IPS-NIHi7 (cell line): ENCODE measurements around the gene CACNA1C.

ENCODE experiments used
- DNase-seq: peaks from one replicate; pipeline ENCODE4 v3.0.0; 2012; ENCODE audit warnings: mixed read lengths; ENCODE audit errors: extremely low spot score

CACNA1C gene

DNA sequence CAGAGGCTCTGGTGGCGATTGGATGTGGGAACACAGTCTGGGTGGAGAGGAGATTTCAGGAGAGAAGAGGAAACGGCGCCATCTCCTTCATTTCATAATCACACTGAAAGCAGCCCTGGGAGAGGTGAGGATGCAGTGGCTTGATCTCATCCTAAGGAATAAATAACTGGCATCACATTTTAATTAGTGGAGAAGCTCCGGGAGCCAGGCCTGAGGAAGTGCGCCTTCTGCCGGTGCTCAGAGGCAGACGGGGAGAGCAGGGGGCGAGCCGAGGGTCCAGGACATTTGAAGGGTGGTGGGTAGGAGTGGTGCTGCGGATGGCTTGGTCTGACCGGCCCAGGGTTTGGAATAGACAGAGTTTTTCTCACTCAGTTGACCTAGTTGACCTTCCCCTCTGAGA is 265.0 kb downstream of the CACNA1C start:
- peak; percentile 49 for DNase-seq

DNA sequence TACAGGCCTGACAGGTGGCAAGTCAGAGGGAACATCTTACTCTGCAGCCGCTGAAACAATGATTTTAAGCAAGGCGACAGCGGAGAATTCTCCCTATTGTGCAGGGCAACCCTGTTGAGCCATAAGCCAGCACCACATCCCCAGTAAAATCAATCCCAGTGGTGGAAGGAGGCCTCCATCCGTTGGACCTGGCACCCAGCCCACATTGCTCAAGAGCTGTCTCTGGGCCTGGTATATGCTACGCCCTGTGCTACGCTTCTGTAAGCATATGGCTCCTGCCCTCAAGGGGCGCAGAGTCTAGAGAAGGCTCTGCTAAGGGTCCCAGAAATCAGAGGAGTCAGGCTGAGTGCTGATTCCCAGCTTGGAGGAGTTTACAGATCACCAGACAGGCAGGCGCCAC is 265.5 kb downstream of the CACNA1C start:
- no peak for DNase-seq

DNA sequence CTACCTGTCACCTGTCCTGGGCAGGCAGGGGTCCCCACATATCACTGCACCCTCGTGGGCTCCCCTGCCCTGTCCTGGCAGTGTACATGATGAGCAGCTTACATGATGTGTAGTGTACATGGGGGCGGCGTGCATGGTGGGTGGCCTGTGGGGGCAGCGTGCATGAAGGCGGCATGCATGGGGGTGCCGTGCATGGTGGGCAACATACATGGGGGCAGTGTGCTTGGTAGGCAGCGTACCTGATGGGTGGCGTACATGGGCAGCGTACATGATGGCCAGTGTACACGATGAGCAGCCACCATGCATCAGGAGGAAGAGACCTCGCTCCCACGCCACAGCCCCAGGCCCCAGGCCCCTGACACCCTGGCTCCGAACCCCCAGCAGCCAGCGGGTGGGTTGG is 266.3 kb downstream of the CACNA1C start:
- no peak for DNase-seq

DNA sequence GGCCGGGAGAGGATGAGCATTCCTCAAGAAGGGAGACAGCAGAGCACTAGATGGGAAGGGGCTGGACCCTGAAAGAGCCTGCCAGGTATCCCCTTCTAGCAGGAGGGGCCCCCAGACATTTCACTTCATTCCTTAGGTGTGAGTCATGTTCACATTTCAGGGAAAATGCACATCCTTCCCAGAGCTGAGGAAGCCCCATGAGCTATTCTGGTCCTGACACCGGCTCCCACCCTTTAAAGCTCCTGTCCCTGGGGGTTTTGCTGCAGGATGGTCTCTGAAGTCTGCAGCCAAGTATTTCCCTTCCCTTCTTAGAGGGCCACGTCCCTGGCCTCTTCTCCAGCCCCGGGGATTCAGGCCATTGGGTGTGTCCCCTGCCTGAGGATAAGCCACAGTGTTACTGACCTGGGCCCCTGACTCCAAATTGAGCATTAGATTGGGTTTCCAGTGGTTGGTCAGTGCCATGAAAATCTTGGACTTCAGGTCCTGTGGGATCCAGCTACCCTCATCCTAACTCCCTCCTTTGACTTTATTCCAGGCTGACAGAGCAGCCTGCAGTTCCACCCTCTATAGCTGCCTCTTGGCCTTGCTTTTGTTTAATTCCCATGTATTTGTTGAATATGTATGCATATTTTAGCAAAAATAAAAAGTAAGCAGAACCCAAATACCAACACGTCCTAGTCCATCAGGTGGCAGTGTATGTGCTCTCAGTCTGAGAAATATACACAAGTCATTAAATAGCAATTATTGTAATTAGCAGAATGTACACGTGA is 267.1 kb downstream of the CACNA1C start:
- DNase-seq: no peak

DNA sequence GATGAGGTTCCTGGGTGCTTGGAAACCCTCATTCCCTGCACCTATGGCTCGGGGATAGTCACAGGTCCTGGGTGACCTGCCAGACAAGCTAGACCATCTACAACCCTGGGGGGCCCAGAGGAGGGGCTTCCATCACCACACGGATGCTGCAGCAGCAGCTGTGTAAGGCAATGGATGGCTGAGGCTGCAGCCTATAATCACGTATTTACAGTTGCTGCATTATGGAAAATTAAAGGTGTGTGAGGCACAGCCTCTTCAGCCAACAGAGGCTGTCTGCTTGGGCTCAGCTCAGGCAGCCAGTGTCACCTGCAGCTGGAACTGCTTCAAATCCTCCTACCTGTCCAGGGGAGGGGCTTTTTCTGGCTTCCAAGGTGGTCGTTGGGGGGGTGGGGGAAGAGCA is 268.1 kb downstream of the CACNA1C start:
- no peak for DNase-seq

DNA sequence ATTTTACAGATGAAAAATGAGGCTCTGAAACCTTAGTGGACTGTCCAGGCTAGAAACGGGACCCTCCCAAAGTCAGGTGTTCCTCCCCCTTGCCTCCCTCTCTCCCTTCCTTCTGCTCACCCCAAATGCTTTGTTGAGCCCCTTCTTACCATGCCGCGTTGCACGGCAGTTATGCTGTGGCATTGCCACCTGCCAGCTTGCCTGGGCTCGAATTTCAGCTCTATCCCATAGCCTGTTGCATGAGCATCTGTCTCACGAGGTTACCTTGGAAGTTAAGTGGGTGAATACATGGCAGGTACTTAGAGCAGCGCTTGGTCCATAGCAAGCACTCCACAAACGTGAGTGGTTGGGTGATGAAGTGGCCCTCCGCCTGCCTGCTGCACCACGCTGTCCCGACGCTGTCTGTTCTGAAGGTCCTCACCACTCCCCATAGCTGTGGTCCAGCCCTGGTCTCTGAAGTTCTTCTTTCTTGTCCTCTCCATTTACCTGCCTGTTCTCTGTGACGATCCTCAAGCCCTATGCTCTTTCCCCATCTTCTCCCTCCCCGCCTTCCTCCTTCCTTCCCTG is 269.9 kb downstream of the CACNA1C start:
- no peak for DNase-seq

DNA sequence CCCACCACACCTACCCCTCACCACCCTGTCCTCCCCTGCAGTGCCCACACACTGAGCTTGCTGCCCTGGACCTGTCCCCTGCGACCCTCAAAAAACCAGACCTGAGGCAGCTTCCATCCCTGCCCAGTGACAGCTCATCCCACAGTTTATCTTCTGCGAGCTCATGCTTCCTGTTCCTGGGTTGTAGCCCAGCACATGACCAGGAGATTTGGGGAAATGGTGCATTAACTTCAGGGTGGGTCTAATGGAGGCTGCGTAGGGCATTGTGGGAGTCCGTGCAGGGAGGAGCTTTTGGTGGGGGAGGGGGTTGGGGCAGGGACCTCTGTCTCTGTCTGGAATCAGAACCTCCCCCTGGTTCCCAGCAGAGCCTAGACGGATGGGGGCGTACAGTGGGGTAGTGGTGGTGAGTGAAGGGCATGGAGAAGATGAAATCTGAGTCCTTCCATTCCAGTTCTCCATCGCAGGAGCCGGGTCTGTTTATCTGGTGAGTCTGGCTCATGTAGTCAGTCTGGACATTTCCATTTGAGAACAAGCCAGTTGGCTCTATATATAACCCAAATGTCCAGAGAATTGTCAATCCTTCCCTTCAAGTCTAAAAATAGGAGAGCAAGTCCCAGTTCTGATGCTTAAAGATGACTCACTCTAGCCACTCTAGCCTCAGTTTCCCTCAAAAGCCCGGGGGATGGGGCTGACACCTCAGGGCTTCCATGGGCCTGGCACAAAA is 270.9 kb downstream of the CACNA1C start:
- DNase-seq: no peak

DNA sequence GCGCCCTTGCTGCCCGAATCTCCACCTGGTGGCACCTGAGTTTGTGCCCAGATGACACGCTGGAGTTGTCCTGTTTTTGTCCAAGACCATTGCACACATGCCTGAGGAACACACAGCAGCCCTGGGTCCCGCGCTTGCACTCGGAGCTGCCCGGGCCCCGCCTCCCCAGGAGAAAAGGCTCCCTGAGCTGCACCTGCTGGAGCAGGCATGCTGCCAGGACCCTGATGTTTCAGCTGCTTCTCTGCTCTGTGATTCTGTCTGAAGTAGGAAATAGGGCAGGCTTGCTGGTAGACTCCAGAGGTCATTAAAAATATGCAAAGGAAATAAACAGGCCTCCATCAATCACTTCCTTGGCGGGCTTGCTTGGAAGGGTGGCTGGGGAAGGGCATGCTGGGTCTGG is 271.6 kb downstream of the CACNA1C start:
- no peak for DNase-seq

DNA sequence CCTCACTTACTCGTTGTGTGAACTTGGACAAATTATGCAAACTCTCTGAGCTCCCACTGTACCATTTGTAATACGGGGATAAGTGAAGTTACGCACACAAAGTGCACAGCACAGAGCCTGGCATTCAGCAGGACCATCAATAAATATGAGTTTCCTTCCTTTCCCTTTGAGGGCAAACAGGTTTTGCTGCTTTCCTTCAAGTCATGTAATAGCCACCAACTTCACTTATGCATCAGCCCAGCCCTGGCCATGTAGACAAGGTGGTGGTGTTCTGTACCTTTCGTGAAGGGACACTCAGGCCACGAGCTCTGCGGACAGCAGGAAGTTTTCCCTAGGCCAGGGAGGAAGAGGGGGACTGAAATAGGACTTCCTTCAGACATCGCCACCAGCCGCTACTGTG is 272.7 kb downstream of the CACNA1C start:
- no peak for DNase-seq

DNA sequence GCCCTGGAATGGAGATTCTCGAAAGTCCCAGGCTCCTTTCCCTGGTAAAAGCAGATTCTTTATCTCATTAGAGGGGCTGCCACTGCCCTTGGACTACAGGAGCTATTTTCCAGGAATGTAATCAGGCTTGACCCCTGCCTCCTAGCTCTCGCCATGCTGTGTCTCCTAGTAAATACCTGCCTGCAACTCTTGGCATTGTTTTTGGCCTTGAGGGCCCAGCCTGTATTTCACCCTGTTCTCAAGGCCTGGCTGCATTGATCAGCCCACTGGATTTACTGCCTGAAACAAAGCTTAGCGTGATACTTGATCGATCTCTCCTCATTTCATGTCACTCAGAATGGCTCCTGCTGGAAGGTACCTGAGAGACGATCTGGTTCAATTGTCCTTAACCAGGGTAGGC is 273.7 kb downstream of the CACNA1C start:
- DNase-seq: no peak

DNA sequence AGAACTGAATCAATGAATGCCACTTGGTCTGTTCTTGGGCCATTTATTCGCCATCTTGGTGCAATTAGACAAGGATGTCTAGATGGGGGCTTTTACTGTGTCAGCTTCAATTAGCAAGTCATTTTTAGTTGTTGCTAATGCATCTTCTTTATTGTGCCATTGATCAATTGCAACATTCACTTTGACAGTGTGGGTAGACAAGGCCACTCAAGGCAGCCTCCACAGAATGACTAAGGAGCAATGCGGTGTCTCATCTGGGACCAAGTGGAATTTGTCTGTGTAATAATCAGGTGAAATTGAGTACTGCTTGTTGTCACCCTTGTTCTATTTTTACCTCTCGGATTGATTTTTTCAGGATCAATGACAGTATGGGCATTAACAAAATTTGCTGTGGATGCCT is 275.9 kb downstream of the CACNA1C start:
- no peak for DNase-seq

DNA sequence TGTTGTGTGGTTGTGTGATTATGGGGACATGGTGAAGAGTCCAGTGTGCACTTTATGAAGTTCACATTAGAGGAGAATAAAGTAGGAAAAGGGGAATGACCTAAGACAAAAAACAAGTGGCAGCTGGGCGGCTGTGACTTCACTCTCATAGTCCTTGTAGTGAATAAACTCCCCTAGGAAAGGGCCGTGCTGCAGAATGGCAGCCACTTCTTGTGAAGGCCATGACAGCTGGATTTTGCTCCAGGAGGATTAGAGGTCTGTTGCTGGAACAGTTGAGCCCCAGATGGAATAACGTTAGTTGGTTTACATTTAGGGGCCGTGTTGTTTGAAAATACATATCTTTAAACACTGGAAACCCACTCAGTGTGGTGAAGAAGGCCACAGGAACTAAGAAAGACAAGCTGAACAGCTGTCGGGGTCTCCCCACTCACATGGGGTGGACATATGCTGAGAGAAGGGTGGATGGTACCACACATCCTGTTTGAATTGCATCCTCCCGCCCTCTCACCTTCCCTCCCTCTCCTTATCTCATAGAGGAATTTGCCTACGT is 276.9 kb downstream of the CACNA1C start:
- no peak for DNase-seq

DNA sequence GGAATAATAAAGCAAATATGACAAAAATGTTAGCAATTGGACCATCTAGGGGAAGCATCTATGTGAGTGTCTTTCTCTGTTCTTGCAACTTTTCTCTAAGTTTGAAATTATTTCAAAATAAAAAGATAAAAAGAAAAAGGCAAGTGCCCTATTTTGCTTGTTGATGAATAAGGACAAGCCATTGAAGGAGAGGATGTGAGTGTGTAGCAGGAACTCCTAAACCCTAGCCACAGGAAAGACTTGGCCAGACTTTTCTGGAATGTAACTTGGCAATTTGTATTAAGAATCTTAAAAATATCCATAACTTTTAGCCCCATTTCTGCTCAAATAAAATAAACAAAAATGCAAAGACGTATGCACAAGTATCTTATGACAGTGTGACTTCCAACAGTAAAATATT is 279.4 kb downstream of the CACNA1C start:
- no peak for DNase-seq

DNA sequence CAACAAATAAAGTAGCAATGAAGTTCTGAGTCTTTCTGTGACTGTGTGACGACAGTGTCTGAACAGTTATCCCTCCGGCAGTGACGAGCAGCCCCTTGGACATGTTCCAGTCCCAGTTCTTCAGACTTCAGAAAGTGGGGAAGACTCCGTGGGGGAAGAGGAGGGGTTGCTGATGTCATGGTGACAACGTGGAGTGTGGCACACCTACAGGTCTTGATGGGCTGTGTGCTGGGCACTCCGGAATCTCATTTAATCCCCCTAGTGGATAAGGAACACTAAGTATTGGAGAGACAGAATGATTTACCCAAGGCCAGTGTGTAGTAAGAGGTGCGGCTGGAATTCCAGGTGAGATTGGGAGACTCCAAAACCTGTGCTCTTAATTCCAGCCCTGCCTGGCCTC is 280.2 kb downstream of the CACNA1C start:
- no peak for DNase-seq

DNA sequence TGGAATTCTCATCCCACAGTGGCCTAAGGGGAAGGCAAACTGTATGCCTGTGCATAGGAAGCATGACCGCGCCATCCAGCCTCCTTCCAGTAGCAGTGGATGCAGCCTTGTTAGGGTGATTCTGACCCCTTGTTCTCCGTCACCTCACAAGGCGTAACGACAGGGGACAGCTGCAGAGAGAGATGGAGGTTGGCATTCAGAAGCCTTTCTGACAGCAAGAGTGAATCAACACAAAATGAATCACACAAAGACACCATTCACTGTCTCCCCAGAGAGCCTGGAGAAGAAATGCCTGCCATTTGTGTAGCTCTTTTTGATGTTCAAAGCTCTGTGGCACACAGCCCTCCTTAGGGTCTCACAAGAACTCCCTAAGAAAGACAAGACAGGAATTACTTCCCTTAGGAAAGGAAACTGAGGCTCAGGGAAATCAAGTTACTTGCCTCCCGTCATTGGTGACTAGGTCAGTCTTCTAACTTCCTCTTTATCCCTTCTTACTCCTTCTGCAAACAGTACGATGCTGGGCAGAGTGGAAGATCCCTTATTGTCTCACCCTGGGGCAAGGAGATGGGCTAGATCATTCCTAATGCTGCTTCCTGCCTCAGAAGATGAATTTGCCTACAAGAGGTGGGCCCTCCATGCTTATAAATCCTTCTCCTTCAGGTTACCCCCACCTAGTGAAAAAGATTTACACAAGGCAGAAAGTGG is 280.9 kb downstream of the CACNA1C start:
- no peak for DNase-seq

DNA sequence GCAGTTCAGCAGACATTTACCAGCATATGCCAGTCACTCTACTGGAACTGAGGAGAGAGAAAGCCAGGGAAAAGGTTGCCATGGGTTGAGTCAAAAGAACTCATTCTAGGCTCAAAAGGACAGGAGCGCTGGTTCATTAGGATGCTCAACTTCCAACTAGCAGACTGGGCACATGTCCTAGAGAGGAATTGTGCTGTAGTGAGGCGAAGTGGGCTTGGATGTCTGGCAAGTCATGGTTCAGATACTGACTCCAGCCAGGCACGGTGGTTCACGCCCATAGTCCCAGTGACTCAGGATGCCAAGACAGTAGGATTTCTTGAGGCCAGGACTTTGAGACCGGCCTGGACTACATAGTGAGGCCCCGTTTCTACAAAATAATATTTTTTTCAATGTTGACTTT is 281.5 kb downstream of the CACNA1C start:
- no peak for DNase-seq

DNA sequence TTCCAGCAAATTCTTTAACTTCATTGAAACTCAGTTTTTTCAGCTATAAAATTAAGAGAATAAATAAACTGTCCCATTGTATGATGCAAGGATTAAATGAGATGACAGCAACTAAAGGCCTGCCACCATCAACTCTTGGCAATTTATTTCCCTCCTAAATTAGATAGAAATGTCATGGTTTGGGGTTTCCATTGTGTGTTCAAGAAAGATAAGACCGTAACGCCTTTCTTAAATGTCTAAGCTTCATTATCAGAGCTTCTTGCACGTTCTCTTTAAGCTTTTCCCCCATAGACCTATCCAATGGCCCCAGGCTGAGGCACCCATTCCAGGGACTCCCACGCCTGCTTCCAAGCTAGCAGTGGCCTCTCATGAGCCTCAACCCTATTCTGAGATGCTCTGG is 281.9 kb downstream of the CACNA1C start:
- DNase-seq: no peak

DNA sequence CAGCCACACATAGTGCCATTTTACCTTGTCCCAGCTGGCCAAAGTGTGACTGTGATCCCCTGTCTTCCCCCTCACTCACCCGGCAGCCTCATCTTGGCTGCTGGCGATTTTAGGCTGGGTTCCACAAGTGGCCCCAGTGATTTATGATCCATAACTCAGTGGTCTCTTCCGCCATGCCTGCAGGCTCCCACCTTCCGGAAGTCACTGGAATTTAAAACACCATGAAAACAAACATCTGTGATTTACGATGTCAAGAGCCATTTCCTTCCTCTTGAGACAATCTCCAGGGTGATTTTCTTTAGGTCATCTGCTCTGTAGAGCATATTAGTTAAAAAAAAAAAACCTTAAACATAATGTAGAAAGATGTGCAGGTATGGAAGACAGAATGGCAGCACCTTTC is 282.3 kb downstream of the CACNA1C start:
- no peak for DNase-seq

DNA sequence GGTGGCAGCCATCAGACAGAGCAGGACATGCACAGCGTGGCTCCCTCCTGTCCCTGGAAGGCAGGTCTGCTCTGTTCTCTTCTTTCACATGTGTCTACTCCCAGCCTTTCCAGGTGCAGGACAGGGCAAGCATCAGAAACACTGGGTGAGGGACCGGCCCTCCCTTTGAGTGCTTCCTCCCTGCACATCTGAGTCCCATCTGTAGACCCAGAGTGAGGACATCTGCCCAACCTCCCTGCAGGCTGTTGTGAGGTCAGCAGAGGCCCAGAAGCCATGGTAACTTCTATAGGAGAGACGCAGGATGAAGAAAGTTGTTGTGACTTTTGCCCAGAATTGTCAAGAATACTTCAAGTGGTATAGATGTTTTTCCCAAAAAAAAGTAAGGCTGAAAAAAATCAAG is 282.7 kb downstream of the CACNA1C start:
- no peak for DNase-seq

DNA sequence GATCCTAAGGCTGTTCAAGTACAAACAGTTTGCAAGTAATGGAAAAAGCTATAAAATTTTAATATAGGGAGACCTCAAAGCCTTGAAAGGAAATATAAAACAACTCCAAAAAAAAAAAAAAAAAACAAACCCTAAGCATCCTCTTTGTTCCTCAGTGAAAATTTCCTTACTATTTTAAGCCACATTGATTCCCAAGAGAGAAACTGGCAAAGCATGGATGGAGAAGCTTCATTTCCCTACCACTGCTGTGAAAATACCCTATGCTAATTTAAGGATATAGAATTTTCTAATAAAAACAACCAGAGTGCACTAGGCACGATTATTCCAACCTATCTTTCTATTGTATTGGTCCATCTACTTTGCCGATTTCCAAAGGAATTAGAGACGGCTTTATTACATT is 283.1 kb downstream of the CACNA1C start:
- DNase-seq: no peak

DNA sequence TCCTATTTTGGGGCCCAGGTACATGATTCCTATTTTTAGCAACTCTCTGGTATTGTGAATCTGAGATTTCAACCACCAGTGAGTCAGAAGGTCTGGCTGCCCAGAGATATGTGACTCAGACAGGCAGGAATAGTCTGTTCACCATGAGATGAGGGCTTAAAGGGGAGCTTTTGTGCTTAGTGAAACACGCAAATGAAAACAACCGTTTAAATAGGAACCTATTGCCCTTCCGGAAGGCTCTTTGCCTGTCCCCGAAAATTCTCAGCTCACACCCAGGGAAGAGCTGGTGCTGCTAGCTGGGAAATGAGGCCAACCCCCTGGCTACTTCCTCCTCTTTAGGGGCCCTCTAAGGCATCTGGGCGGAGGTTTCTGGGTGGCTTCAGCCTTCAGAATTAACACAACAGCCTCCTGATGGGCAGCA is 283.6 kb downstream of the CACNA1C start:
- DNase-seq: no peak
